Mesendoderm (in vitro differentiated cells): ENCODE data around the gene MRPL1.
"Not testable (repeated sequence)": the region's sequence is repeated elsewhere in the genome, so short reads cannot be mapped to it uniquely, and the experiment has no call there.

ENCODE experiments used
- DNase-seq: peaks from one replicate; pipeline ENCODE4 v3.0.0; 2013
- H2AK5ac ChIP-seq: 2 replicates; pipeline ENCODE4 v1.6.1; 2013; ENCODE audit warnings: low read length, inconsistent platforms
- H2BK120ac ChIP-seq: 2 replicates; pipeline ENCODE4 v1.6.1; 2013; ENCODE audit warnings: low read depth, mild to moderate bottlenecking, low read length, moderate library complexity, mixed read lengths
- H2BK15ac ChIP-seq: replicated peaks from 2 replicates; pipeline ENCODE4 v1.6.1; 2013; ENCODE audit warnings: low read depth, mild to moderate bottlenecking, moderate library complexity
- H2BK5ac ChIP-seq: 2 replicates; pipeline ENCODE4 v1.6.1; 2013; ENCODE audit warnings: low read length, inconsistent platforms
- H3K18ac ChIP-seq: 2 replicates; pipeline ENCODE4 v1.6.1; 2013; ENCODE audit warnings: mild to moderate bottlenecking, low read length, mixed read lengths
- H3K23ac ChIP-seq: one replicate; pipeline ENCODE4 v1.6.1; 2013; ENCODE audit warnings: low read length
- H3K27ac ChIP-seq: 2 replicates; pipeline ENCODE4 v1.5.1; 2013; ENCODE audit warnings: low read depth, mild to moderate bottlenecking, inconsistent platforms, low read length, moderate library complexity
- H3K27me3 ChIP-seq: 2 replicates; pipeline ENCODE4 v1.6.1; 2013; ENCODE audit warnings: low read length, control low read depth, mild to moderate bottlenecking, inconsistent platforms; ENCODE audit not compliant: insufficient read depth, poor library complexity
- H3K36me3 ChIP-seq: 2 replicates; pipeline ENCODE4 v1.6.1; 2013; ENCODE audit warnings: low read length, inconsistent platforms; ENCODE audit not compliant: control insufficient read depth, insufficient read depth
- H3K4ac ChIP-seq: one replicate; pipeline ENCODE4 v1.6.1; 2013; ENCODE audit warnings: low read depth, mild to moderate bottlenecking, low read length, moderate library complexity
- H3K4me1 ChIP-seq: 2 replicates; pipeline ENCODE4 v1.6.1; 2013; ENCODE audit warnings: low read depth, low read length, inconsistent platforms; ENCODE audit not compliant: control insufficient read depth
- H3K4me2 ChIP-seq: 2 replicates; pipeline ENCODE4 v1.6.1; 2013; ENCODE audit warnings: low read length
- H3K4me3 ChIP-seq: 2 replicates; pipeline ENCODE4 v1.5.1; 2013; ENCODE audit warnings: mild to moderate bottlenecking, low read length
- H3K56ac ChIP-seq: one replicate; pipeline ENCODE4 v1.6.1; 2013; ENCODE audit warnings: low read length
- H3K79me1 ChIP-seq: 2 replicates; pipeline ENCODE4 v1.6.1; 2013; ENCODE audit warnings: low read length, inconsistent platforms
- H3K79me2 ChIP-seq: 2 replicates; pipeline ENCODE4 v1.6.1; 2013; ENCODE audit warnings: mild to moderate bottlenecking, low read length; ENCODE audit not compliant: control insufficient read depth, insufficient read depth
- H3K9ac ChIP-seq: 2 replicates; pipeline ENCODE4 v1.6.1; 2013; ENCODE audit warnings: low read length, inconsistent platforms
- H4K5ac ChIP-seq: one replicate; pipeline ENCODE4 v1.6.1; 2013; ENCODE audit warnings: low read length
- H4K8ac ChIP-seq: one replicate; pipeline ENCODE4 v1.6.1; 2013; ENCODE audit warnings: low read depth, mild to moderate bottlenecking, control low read depth, low read length, moderate library complexity
- WGBS: extraction: QIAGEN DNeasy Blood & Tissue Kit; methylation state at CpG from one replicate; pipeline ENCODE4 v1.1.7; 2013; ENCODE audit warnings: low lambda C conversion rate, missing lambda C conversion rate; ENCODE audit not compliant: insufficient coverage; ENCODE audit errors: extremely low coverage; 5-methylcytosine and 5-hydroxymethylcytosine counted together

MRPL1 gene

DNA sequence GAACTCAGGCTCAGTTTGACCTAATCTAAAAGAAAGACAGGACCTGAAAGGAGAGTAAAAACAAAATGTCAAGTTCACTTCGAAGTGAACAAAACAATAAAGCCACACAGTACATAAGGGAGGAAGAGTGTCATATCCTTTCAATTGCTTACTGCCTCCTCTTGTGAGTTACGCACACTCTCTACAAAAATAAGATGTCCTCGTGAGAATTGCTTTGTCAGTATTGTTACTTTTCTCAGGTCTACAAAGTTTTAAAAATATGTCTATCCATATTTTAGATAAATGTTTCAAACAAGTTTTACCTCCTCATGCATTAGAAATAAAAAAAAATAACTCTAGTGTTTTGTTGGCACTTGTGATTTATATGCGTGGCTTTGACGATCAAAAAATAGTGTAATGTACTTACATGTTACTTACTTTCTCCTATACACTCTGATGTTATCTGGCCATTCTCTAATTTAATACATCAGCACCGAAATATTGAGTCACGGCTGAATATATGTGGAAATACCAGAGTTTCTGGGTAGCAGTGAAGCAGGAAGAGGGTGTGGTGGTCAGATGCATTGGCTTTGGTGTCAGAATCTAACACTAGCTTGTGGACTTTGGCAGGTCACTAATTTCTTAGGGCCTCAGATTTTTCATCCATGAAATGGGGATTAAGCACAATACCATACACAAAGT lies 8.1 kb upstream of the MRPL1 start:
- Histone ChIP-seq H2AK5ac (no peak overlapping the region), H3K18ac (no peak overlapping the region), H2BK120ac (no peak overlapping the region), H3K4me3 (no peak overlapping the region), H3K9ac (no peak overlapping the region), H3K56ac (no peak overlapping the region), H4K5ac (no peak overlapping the region), H3K79me1 (no peaks in the 10 kb centered on the region), H4K8ac (no peak overlapping the region), H3K4me2 (no peak overlapping the region), H3K79me2 (no peaks in the 10 kb centered on the region), H2BK15ac (no peak overlapping the region), H3K27me3 (no peaks in the 10 kb centered on the region), H2BK5ac (no peak overlapping the region), H3K36me3 (no peaks in the 10 kb centered on the region), H3K27ac (no peak overlapping the region), H3K4me1 (no peaks in the 10 kb centered on the region), H3K4ac (no peak overlapping the region), H3K23ac (no peak overlapping the region)
- DNase-seq = no peak
- no CpG with 5 or more reads among the region's 7 CpGs for WGBS

GRCh38 chr4:77856152-77856551 lies 6.5 kb upstream of the MRPL1 start:
- Histone ChIP-seq H3K27ac (no peak overlapping the region), H3K4me2 (no peak overlapping the region), H3K27me3 (no peaks in the 10 kb centered on the region), H3K23ac (no peak overlapping the region), H2BK15ac (no peak overlapping the region), H3K4me1 (no peaks in the 10 kb centered on the region), H3K79me1 (no peaks in the 10 kb centered on the region), H3K79me2 (no peaks in the 10 kb centered on the region), H4K8ac (no peak overlapping the region), H3K9ac (no peak overlapping the region), H3K36me3 (no peaks in the 10 kb centered on the region), H3K56ac (no peak overlapping the region), H3K4ac (no peak overlapping the region), H2BK5ac (no peak overlapping the region), H4K5ac (no peak overlapping the region), H2AK5ac (no peak overlapping the region), H3K18ac (no peak overlapping the region), H2BK120ac (no peak overlapping the region), H3K4me3 (no peak overlapping the region)
- no CpG with 5 or more reads among the region's 1 CpG for WGBS
- DNase-seq = no peak

DNA sequence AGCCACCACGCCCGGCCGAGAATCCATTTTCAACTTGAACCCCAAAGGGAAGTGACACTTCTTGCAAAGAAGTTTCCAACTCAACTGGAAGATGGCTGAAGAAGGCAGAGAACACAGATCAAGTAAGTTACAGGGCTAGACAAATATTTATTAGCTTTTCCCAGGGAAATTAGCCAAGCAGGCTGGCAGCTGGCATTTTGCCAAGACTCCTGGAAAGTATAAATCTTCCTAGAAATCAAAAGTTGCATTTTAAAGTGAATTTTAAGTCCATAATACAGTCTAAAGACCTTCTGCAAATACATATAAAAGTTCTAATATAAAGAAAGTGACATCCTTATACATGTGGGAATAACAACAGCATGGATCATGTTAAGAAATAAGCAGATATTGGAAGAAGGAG lies 3.4 kb upstream of the MRPL1 start:
- Histone ChIP-seq H3K23ac (no peak overlapping the region), H3K18ac (no peak overlapping the region), H3K79me2 (no peaks in the 10 kb centered on the region), H3K27me3 (no peaks in the 10 kb centered on the region), H3K36me3 (no peaks in the 10 kb centered on the region), H2BK120ac (no peak overlapping the region), H3K27ac (no peak overlapping the region), H2AK5ac (no peak overlapping the region), H3K4ac (no peak overlapping the region), H3K4me1 (no peaks in the 10 kb centered on the region), H2BK15ac (no peak overlapping the region), H4K8ac (no peak overlapping the region), H3K56ac (no peak overlapping the region), H4K5ac (no peak overlapping the region), H3K9ac (no peak overlapping the region), H3K4me3 (no peak overlapping the region), H3K4me2 (no peak overlapping the region), H3K79me1 (no peaks in the 10 kb centered on the region), H2BK5ac (no peak overlapping the region)
- DNase-seq = no peak
- no CpG with 5 or more reads among the region's 3 CpGs for WGBS

DNA sequence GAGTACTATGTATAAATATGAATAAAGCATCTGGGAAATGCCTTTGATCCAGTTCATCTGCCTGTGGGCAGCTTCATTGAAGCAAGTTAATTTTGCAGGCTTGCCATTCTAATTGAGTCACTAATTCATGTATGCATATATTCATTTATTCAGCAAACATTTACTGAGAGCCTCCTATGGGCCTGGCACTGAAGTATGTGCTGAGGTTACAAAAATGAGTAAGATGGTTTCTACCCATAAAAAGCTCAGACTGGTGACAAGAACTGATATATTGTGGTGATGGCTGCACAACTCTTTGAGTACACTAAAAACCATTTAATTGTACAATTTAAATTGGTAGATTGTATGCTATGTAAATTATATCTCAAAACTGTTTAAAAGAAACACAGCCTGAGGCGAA lies 1.1 kb upstream of the MRPL1 start:
- Histone ChIP-seq H3K27ac (no peak overlapping the region), H2AK5ac (no peak overlapping the region), H2BK15ac (no peak overlapping the region), H3K4ac (no peak overlapping the region), H3K27me3 (no peaks in the 10 kb centered on the region), H2BK5ac (no peak overlapping the region), H3K79me1 (peaks cover 4% of the 10 kb centered on the region), H2BK120ac (no peak overlapping the region), H4K5ac (no peak overlapping the region), H3K4me1 (no peaks in the 10 kb centered on the region), H3K4me3 (no peak overlapping the region), H3K36me3 (no peaks in the 10 kb centered on the region), H4K8ac (no peak overlapping the region), H3K9ac (no peak overlapping the region), H3K56ac (no peak overlapping the region), H3K23ac (no peak overlapping the region), H3K4me2 (no peak overlapping the region), H3K18ac (no peak overlapping the region), H3K79me2 (peaks cover 5% of the 10 kb centered on the region)
- no CpG with 5 or more reads among the region's 1 CpG for WGBS
- peak; percentile 4 for DNase-seq

DNA sequence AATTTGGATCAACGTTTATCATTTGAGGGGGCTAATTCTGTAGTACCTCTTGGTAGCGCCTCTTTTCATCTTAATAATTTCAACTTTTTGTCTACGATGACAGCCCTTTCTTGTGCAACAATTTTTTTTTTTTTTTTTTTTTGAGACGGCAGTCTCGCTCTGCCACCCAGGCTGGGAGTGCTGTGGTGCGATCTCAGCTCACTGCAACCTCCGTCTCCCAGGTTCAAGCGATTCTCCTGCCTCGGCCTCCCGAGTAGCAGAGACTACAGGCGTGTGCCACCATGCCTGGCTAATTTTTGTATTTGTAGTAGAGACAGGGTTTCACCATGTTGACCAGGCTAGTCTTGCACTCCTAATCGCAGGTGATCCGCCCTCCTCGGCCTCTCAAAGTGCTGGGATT lies 711 bp downstream of the MRPL1 start:
- not testable (repeated sequence) for H3K27ac ChIP-seq, DNase-seq, H3K4ac ChIP-seq, H3K4me1 ChIP-seq, H3K27me3 ChIP-seq, H3K79me2 ChIP-seq, H2BK120ac ChIP-seq, H2BK15ac ChIP-seq, H3K23ac ChIP-seq, H2AK5ac ChIP-seq, H3K18ac ChIP-seq, H4K8ac ChIP-seq, H2BK5ac ChIP-seq, H4K5ac ChIP-seq, H3K36me3 ChIP-seq, H3K79me1 ChIP-seq
- Histone ChIP-seq H3K4me3 (peak overlapping the region; percentile 99), H3K56ac (peak overlapping the region; percentile 97), H3K4me2 (peak overlapping the region; percentile 68), H3K9ac (peak overlapping the region; percentile 93)
- no CpG with 5 or more reads among the region's 14 CpGs for WGBS

- no peak overlapping the region for H2AK5ac ChIP-seq
- DNase-seq = no peak
- no peaks in the 10 kb centered on the region for H3K4me1 ChIP-seq
- no peak overlapping the region for H4K5ac ChIP-seq
- H3K79me1 ChIP-seq = peaks cover 6% of the 10 kb centered on the region
- no peak overlapping the region for H3K23ac ChIP-seq
- no peak overlapping the region for H4K8ac ChIP-seq
- H3K4me3 ChIP-seq = no peak overlapping the region
- H2BK5ac ChIP-seq = no peak overlapping the region
- no peaks in the 10 kb centered on the region for H3K36me3 ChIP-seq
- H3K9ac ChIP-seq = no peak overlapping the region
- no peak overlapping the region for H3K4me2 ChIP-seq
- no CpG with 5 or more reads among the region's 3 CpGs for WGBS
- no peaks in the 10 kb centered on the region for H3K27me3 ChIP-seq
- H3K79me2 ChIP-seq = peaks cover 8% of the 10 kb centered on the region
- H3K18ac ChIP-seq = no peak overlapping the region
- no peak overlapping the region for H2BK120ac ChIP-seq
- no peak overlapping the region for H2BK15ac ChIP-seq
- H3K56ac ChIP-seq = no peak overlapping the region
- H3K4ac ChIP-seq = no peak overlapping the region
- H3K27ac ChIP-seq = no peak overlapping the region
Observed at GRCh38 chr4:77865259-77865658, 2.6 kb downstream of the MRPL1 start.
